HTR-8/SVneo (cell line): ENCODE measurements around the gene GNPDA1.
A peak's percentile ranks its signal among the peaks of the same experiment; 100 is the strongest.

Experiments used
- DNase-seq: peaks from one replicate; pipeline ENCODE4 v3.0.0; 2011; ENCODE audit warnings: low spot score, mixed read lengths; ENCODE audit not compliant: insufficient read length
- FAIRE-seq: peaks from 2 replicates; lab custom pipeline; 2011; peaks lifted over from hg19 to GRCh38; lab: Jason Lieb, UNC

Gene GNPDA1

DNA sequence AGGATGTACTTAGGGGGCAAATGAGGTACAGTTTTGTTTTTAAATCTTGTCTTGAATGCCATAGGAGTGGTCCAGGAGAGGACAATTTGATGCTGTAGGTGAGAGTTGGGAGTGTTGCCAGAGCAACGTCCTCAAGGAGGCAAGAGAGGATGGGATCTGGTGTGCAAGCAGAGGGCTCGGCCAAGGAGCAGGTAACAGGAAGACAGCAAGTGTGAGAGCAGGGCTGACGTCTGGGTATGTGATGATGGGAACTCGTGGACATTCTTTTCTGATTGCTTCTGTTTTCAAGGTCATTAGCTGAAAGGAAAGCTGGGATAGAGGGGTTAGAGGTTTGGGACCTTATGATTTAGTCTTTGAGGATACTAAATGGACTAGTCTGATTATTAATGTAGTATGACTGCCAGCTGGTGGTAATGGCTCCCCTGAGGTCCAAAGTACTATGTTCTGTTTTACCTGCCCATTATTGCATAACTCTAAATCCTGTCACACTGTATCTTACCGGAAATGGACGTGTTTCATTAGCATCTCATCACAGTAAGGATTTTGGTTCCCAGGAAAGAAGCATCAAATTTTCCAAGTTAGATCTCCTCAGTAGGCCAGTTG lies 15.4 kb downstream of the GNPDA1 start:
- no peak for FAIRE-seq

DNA sequence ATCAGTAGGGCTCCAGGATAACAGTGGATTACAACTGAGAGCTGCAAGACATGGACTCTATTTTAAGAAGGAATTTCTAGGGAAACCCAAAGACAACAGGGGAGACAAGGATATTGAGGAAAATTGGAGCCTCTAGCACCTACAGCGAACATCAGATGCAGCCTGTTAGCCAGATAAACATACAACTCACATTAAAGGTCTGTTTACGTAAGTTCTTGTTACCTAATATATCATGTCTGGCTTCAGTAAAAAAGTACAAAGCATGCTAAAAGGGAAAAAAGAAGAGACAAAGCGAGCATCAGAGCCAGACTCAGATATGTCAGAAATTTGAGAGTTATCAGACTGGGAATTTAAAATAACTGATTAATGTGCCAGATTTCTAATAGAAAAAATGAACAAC lies 17.2 kb downstream of the GNPDA1 start:
- no peak for DNase-seq
- FAIRE-seq: no peak

More for the DNA sequence above, 15.4 kb downstream of the GNPDA1 start:
- no peak for DNase-seq

DNA sequence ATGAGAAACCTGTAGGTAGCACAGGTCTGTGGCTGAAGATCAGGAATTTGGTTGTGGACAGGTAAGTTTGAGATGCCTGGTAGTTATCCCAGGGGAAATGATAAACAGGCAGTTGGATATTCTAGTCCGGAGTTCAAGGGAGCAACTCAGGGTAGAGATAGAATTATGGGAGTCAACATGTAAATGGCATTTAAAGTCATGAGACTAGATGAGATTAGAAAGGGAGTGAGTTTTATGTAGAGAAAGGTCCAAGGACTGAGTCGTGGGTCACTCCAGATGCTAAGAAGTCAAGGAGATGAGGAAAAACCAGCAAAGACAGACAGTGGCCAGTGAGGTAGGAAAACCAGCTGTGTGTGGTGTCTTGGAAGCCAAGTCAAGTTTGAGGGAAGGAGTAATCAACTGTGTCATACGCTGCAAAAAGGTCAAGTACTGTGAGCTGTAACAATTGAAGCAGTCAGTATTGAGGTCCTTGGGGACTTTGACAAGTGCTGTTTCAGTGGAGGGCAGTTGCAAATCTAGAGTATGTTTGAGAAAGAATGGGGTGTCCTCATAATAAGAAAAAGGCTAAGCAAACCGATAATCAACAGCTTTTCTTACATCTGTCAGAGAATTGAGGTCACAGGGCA lies 18.2 kb downstream of the GNPDA1 start:
- DNase-seq (no peak), FAIRE-seq (no peak)

DNA sequence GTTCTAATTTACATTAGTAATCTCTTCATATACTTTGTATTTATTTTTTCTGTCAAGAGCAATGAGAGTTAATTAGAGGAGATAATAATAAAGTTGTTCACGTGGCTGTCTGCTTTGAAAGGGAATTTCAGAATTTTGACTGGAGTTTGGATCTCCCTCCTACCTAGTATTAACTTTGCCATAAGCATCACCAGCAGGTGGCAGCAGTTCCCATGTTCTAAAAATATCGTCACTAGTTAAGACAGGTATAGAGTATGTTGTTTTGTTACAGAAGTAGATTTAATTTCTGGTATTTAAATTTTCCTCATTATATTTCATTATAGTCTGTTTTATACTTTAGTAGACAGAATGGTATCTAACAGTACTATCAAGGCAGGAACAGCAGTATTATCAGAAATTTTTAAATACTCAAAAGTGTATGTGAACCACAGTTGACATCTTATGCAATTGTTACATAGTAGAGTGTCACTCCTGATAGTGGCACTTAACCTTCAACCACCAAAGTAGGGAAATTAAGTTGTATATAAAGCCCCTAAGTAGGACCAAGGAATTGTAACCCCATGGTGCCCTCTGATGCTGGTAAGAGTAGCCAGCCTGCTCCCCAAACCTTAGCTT lies 20.4 kb downstream of the GNPDA1 start:
- FAIRE-seq (no peak), DNase-seq (peak; percentile 56)

DNA sequence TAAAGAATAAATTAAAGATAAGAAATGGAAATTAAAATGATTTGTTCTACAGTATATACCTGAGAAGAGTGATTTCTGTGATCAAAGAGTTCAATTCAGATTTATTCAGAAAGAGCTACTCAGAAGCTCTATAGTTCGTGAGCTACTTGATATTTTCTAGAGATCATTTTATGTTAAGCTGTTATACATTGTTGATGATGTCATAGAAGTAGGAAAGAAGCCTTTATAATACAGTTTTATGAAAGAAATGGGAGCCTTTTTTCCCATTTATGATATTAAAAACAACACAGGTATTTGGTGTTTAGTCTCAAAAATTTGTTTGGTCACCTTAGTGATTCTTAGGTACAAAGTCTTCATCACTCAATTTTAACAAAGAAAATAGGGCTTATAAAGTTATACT lies 23.1 kb downstream of the GNPDA1 start:
- FAIRE-seq (no peak), DNase-seq (no peak)

DNA sequence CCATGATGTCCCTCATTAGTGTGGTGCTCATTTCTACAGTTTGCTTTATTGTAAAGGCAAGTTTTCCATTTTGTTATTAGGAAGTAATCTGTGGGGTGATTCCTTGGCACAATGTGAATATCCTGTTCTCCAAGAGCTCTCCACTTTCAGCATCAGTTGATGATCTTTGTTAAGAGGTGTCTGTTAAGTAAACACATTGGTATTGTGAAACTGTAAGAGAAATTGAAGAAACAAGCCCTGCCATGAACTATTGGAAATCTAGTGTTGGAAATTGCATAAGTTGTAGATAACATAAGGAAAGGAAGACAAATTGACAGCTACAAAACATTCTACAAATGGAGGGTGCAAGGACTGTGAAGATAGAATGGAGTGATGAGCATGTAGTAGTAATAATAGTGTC lies 26.8 kb downstream of the GNPDA1 start:
- no peak for DNase-seq
- no peak for FAIRE-seq

DNA sequence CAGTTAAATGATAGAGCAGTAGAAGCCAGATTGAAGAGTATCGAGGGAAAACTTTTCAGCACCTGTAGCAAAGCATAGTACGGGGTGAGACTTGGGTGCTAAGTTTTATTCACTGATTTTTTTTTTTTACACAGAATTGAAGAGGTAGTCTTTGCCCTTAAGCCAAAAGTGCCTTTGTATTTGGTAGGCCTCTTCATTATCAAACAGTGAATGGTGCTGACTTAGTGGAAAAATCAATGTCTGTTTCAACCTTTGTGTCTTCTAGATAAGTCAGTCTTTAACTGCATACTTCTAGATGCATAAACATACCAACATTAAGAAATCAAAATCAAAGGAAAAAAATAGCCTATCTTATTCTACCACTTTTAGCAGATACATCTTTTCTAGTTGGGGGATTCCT lies 30.2 kb downstream of the GNPDA1 start:
- no peak for DNase-seq
- no peak for FAIRE-seq

DNA sequence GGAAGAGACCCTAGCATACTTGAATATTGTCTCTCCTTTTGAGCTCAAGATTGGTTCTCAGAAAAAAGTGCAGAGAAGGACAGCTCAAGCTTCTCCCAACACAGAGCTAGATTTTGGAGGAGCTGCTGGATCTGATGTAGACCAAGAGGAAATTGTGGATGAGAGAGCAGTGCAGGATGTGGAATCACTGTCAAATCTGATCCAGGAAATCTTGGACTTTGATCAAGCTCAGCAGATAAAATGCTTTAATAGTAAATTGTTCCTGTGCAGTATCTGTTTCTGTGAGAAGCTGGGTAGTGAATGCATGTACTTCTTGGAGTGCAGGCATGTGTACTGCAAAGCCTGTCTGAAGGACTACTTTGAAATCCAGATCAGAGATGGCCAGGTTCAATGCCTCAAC lies 34.4 kb downstream of the GNPDA1 start:
- FAIRE-seq: no peak
- DNase-seq: no peak

DNA sequence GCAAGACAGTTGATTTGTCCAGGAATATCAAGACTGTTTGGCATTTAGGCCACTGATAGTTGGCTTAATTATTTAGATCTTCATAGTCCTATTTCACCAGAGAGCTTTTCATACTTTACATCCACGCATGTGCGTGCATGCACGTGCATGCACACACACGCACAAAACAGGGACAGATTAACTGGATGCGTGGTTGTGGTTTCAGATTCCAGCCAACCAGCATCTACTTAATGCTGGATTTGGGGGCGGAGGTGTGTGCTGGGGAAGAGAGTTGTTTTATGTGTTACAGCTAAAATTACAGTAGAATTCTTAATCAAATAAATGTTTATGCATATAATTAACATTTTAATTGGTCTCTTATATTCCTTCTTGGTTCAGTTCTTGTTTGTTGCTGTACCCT lies 36.7 kb downstream of the GNPDA1 start:
- FAIRE-seq (no peak), DNase-seq (no peak)

DNA sequence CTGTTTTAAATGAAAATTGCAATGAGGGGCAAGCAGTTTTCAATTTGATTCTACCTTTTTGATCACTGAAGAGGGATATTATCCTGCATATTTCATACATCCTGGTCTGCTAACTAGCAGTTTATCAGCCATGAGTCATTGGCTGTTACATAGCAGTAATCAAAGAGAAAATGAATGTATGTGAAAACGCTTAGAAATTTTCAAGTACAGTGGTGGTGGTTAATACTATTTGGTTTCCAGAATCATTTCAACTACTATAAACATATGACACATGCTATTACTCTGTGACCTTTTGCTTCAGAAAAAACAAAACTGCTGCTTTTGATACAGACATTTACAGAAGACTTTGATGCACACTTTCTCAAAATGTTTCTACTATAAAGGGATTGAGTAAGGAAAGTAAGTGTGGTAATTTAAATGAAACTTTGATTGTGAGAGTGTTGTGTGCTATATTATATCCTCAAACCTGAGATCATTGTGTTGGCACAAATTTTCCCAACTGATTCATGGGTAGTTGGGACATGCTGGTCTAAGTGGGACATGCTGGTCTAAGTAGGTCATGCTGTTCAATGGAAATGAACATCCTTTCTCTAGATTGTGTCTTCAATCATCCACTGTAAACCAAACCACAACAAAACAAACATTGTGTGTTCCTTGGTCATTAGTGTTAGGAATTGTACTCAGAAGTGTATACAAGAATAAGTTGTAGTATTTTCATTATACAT lies 38.8 kb downstream of the GNPDA1 start:
- peak; percentile 9 for FAIRE-seq

DNA sequence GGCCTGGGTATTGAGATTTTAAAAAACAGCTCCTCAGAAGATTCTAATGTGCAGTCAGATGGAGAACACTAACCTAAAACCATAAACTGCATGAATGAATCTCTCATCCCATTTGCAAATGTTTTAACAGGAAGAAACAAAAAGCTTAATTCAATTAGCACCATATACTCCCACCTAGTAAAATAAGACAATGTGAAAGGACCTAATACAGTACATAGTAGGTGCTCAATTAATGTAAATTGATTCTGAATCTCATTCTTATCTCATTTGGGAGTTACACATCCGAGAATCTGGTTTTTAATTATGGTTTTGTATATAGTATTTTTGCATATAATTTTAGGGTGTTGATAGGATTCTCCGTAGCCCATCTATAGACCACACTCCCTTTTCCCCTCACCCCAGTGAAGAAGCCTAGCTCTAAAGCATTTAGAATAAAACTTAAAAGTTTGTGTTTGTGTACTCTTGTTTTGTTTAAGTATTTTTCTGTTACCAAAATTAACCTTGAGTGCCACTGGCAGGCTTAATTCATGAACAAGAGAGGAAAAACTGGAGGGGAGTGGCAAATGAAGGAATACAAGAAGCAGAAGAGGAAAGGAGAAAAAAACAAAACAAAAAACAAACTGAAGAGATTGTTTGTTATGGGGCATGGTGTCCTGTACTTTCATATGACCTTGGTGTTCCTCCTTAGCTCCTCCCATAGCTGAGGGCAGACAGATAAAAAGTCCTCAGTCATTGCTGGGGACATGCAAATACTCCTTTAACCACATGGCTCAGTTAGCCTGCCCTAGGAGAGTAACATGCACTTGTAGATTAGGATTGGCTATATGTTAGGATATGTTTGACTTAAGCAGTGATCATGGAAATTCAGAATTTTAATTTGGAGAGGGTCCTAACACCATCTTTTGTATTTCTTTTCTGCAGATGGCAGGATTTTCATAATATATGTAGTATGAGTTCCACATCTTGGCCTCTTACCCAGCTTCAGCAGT lies 42.8 kb downstream of the GNPDA1 start:
- DNase-seq (no peak), FAIRE-seq (no peak)

More for the DNA sequence above, 38.8 kb downstream of the GNPDA1 start:
- no peak for DNase-seq

DNA sequence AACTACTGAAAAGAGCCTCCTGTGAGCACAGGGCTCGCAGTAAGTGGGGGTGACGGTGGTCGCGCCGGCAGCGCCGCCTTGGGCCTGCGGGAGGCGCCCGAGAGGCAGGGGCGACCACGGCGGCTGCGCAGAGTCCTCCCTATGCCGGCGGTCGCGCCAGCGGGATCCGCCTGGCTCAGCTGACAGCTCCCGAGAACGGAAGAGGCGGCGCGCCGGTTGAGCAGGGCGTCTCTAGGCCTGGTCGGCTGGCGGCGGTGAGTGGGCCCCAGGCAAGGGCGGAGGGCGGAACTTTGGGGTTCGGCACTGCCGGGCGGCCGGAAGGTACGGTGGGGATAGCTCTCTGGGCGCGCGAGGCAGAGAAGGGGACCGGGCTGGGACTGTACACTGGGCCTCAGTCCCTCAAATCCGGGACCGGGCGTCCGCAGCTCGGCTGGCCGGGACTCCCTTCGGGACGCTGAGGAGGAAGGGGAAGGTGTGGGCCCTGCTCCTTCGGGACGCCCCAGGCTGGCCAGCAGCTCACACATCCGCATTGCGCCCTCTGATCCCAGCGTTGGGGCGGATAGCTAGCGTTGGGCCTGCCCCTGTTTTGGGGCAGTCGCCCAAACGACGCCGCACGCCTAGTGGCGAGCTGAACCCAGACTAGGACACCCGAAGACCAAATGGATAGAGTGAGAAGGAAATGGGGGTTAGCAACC lies 43.8 kb downstream of the GNPDA1 start, which contains the start of gene RNF14:
Gene RNF14, plus strand, starts transcription at position 192 of the 695 bp plus-strand sequence. CDS start 4,484 bp downstream, outside the sequence.
- FAIRE-seq (peak; percentile 77), DNase-seq (peak; percentile 94)

DNA sequence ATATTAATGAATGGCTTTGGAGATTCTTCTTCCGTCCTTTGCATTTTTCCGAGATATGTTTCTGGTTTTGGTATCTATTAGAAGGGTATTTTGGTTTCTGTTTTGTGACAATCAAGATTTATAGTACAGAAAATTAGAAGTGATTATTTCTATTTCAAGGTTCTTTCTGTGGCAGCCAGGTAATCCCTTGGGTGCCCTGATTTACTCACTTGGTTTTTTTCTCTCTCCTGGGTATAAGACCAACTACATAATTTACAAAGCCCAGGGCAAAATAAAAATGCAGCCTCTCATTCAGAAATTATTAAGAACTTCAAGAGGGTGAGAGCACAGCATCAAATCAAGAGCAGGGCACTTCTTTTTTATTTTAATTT lies 45.9 kb downstream of the GNPDA1 start:
- FAIRE-seq (no peak), DNase-seq (no peak)

DNA sequence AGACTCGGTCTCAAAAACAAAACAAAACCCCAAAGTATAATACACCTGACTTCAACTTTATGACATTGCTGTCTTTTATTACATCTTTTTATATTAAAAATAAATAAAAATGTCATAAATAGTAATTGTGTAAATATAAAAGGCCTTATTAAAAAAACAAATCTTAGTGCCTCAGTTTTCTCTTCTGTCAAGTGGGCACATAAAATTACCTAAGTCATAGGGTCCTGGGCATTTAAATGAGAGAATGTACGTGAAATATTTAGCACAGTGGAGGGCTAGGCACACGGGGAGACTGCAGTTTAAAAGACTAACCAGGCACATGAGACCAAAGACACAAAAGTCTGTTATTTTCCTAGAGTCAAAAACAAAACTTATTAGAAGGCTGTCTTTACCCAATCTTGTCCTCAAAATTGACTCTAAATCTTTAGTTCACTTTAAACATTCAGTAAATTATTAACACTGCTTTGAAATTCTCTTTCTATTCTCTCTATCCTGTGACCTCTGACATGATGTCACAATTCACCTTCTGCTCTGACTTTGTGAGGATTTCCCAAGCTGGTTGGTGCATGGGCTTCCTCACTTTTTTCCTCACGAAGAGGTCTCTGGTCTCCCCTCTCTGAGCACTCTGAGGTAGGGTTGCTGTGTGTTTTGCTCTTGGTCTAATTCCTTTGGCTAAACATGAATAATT lies 46.4 kb downstream of the GNPDA1 start:
- DNase-seq (no peak), FAIRE-seq (no peak)

DNA sequence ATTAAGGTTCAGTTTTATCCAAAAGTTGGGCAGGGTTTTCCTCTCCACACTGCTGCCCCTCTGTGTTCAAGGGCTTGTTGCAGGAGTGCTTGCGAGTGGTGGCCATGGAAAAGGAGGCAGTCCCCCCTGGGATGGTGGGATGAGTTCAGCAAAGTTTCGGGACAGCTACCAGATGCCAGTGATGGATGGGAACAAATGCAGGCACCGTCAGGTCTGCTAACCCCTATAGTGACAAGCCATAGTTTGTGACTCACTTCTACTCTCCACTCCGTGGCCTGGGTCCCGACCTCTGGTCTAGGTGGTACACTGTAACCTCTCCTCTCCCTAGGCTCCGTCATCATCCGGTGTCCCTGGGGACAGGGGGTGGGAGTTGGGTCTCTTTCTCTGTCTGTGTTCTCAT lies 47.8 kb downstream of the GNPDA1 start:
- FAIRE-seq: no peak
- DNase-seq: no peak

DNA sequence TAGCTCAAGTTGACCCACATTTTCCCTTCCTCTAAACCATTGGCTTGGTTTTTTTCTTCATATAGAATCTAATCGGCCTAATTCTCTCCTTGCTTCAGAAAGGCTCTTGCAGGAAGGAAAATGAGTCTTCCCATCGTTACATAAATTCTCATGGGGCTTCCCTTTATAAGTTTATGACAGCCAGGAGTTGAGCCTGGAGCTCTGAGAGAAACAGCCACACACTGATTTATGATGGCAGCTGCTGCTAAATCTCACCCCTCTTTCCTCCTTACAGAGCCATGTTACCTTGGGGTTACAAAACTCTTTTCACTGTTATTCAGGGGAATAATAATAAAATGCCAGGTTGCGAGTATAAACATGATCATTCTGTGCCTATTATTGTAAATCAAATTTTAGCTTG lies 49.1 kb downstream of the GNPDA1 start:
- no peak for FAIRE-seq
- DNase-seq: no peak

DNA sequence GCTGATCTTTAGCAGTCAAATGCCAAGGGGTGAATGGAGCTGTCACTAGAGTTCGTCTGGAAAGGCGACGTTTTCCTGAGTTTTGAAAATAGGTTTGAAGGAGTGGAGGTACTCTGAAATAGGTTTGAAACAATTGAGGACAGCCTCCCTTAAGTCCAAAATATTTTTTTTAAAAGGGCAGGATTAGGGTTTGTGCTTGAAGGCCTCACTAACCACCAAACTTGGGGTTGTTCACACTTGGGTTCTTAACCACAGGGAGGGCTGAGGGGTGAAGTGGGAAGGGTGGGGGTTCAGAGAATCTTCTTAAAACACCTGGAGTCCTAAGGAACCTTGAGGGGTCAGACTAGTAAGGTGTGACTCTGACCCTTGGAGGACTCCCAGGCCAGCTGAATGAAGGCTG lies 51.4 kb downstream of the GNPDA1 start:
- DNase-seq: no peak
- FAIRE-seq: no peak

DNA sequence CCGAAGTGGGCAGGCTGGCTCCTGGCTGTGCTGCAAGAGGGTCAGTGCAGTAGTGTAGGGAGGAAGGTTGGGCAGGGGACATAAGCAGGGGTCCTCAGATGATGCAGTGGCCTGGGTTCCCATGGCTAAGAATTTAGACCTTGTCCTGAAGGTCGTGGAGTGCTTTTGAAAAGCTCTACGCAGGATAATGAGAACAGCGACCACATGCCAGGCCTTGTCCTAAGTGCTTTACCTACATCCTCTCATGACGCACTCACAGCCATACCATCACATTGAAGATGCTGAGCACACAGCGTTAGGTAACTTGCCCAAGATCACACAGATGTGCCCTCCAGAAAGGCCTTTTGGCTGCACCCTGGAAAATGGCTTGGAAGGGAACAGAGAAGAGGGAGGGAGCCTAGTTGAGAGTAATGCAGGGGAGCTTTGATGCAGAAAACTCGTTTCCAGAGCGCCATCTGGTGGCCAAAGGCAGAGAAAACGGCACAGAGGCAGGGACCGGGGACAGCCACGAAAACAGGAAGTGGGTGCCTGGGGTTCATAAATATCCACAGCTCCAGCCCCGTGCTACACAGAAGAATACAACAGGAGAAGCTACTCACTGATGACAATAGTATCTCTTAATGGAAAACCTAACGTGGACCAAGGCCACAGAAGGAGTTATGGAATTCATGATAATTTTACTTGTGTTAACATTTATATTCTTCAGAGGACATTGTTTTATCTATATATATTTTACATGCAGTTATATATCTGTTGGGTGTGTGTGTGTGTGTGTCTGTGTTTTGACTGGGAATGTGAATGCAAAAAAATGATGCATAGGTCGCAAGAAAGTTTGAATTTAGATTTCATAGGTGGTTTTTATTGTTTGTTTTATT lies 52.1 kb downstream of the GNPDA1 start:
- peak; percentile 82 for FAIRE-seq
- peak; percentile 87 for DNase-seq
